HG02610 (cell line): Measurements from ENCODE around the gene LYPD1.

Source experiments
- ATAC-seq: cut with Tn5 transposase; IDR thresholded peaks from one replicate; pipeline ENCODE4 v1.9.1; 2021; ENCODE audit warnings: mild to moderate bottlenecking, moderate library complexity; ENCODE audit not compliant: unreplicated experiment

The LYPD1 gene

DNA sequence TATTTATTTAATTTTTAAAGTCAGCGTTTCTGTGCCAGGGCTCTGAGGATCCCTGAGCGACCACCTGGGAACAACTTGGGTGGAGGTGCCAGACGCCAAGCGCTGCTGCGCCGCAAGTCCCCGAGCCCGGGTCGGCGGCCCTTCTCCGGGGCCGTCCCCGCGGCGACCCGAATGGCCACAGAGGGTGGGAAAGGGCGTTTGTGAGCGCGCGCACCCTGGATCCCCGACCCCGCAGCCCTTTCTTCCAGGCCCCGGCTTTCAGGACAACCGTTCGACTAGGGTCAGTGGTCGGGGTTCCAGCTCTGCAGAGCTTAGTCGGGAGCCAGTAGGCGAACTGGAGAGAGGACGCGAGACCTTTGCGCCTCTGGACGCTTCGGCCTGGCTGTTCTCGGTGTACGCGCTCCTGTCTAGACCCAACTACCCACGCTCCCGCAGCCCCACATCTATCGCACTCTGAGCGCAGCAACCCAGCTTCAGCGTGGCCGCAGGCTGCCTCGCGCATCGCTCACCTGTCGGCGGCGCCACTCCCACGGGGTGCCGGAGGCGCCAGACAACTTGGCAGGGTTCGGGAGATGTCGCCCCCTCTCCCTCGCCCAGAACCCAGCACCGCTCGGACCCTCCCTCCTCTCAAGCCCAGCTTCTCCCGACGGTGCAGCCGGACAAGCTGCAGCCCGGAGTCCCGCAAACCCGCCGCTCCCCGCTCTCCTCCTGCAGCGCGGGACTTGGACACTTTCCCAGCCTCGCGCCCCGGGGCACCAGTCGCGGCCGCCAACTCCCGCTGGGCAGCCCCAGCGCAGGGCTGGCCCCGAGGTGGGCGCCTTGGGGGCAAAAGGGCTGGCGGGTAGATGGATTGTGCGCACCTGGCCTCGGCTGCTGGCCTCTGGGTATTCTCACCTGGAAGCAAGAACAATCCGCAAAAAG, 758 bp downstream of the LYPD1 start:
- ATAC-seq: no peak

DNA sequence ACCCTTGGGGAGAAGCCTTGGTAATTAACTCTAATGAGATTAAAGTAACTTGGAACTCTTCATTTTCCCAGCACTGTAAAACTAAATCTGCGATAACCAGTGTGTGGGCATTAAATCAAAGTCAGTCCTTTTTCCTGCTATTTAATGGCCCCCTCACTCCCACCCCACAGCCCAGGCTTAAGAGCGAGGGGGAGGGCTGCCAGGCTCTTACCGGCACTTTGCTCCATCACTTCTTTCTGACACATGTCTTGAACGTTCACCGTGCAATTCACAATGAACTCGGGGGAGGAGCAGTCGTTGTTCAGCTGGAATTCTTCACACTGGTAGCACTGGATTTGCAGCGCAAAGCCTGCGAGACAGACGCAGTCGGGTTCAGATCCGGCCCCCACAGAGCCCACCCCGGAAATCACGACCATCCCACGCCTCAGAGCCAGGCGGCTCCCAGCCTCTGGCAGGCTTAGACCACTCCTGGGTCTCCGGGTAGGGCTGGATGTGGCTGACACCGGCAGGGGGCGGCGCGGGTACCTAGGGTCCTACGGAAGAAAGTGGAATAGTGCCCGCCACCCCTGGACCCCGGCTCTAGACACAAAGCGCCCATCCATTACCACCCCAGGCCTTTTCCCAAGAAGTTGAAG, 1.7 kb downstream of the LYPD1 start:
- no peak for ATAC-seq

DNA sequence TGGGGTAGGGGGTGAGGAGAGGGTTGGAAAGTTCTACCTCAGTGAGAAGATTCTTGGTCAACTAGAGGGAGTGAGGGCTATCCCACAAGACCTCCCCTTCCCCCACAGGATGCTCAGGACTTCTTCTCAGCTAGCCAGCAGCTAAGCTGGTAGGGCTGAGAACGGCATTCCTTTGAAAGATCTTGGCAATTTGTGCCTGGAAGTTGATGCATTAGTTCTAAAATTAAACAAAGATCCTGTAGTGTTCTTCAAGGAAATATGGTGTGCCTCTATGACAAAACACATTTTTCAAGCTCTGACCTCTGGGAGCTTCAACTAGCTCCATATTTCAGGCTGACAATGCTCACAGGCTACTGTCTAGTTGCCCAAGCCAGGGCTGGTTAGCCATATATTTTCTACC, 2.3 kb downstream of the LYPD1 start:
- no peak for ATAC-seq

DNA sequence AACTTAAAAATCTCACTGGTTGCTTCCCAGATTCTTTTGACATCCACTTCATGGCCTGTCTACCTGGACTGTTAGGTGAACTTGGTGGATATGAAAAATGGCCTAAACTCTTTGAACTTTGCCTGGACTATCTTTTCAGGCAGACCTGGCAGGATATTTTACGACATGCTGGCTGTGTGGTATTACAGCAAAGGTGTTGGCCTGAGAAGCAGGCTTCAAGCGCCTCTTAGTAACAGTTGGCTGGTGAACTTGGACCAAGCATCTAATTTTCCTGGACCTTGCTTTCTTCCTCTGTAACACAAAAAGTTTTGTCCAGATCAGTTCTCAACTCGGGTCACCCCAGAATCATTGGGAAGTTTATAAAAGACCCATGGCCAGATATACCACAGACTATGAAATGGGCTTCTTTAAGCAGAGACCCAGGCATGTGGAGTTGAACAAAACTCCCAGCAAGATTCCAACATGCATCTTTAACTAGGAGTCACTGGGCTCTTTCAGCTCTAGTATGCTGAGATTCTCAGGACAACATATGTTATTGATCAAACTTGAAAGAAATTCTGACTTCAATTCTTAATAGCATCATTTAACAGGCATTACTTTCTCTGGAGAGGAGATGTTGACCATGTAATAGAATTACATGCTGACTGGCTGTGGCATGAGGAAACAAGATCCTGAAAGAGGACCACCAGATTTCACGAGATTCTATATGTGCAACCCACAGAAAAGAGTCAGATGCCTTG, 4.4 kb downstream of the LYPD1 start:
- ATAC-seq: no peak

DNA sequence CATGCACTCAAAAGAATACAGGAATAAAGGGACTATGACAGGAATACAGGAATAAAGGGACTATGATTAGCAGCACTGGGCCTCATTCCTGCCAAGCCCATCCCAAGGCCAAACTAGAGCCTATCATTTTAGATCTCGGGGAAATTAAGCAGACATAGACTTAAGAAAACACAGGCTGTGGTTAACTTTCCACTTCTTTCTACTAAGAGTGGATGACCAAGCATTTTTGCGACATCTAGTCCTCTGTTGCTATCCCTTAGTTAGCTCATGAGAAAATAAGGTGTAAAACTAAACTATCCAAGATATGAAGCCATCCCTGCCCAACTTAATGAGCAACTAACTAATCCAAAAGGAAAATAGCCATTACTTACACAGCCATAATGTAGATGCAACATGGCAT, 5.9 kb downstream of the LYPD1 start:
- ATAC-seq: no peak

DNA sequence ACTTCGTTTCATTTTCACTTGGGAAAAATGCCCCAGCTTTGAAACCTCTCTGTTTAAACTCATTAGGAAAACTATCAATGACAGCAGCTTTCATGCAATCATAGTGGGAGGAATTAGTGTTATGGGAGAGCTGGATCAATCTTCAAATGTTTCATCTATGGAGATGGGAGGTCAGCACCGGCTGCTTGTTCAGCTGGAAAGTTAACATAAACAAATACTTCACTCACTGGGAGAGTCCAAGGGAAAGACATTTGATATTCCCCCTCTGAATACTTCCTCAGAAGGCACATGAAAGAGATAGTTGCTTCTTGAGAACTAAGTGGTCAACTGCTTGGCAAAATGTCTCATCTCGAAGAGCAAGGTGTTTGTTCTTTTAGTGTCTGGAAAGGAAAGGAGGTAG, 7.3 kb downstream of the LYPD1 start:
- no peak for ATAC-seq

DNA sequence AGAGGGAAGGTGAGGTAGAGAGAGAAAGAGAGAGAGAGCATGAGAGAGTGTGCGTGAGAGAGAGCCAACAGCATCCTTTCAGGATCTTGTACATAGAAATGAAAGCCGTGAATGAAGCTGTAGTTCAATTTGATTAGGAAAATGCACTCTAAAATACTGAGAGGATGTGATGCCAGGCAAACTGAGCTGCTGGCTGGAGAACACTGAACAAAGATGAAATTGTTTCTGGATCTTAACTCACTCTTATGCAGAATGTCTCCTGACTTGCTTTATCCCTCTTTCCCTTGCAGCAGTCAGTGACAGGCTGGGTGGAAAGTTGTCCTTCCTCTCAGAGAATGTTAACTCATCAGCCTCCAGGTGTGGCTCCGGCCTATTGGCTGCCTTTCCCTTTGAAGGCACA, 10.7 kb downstream of the LYPD1 start:
- no peak for ATAC-seq

DNA sequence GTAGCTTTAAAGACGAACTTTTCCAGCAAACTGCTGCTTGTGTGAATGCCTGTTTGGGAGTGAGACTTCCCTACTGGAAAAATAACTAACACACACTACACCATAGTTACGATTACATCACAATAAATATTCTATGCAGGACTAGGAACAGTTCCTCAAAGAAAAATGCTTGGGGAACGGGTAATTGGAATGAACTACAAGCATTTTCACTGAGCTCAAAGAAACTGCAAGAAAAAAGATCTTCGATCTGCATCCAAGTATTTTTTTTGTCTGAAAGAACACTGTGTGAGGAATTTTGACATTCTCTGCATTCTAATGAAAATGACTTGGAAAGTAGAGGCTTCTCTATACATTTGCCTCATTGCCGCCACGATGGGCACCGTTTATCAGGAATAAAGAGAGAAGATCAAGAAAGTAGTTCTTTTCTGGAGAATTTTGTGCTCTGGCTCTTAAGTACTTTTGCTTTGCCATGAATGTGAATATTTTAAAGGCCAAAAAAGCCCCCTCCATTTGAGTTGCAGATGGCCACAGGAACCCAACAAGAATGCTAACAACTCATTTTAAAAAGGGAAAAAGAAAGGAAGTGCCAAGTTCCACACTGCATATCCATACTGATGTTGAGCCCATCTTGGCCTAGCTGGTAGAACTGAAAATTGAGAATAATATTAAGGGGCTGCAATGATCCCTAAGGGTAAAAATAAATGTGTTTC, 13.6 kb downstream of the LYPD1 start:
- no peak for ATAC-seq

DNA sequence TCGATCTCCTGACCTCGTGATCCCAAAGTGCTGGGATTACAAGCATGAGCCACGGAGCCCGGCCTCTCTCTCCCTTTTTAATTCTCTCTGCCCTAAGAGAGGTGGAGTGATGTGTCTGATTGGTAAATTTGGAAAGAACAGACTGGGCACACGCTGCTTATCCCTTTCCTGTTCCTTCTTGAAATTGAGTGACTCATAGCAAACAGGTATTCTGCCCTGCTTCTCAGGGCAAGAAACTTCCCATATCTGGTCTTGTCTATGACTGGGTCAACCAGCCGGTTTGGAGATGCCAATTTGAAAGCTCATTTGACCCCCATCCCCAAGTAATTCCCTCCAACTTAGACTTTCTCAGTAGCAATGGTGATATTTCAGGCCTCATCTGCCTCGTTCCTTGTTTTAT, 15.0 kb downstream of the LYPD1 start:
- ATAC-seq: no peak

DNA sequence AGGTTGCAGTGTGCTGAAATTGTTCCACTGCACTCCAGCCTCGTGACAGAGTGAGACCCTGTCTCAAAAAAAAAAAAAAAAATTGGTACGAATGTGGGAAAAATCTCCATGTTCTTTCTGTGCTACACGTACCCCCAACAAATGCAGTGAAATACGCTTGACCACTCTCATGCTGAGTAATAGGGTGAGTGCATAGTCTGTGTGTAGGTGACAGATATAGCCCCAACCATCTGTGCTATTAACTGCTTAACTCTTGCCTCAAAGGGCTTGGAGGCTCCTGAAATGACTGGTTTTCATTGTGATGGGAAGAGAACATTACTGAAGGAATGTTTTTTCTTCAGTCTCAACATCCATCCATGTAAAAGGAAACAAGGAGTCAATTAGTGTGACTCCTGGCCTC, 15.7 kb downstream of the LYPD1 start:
- ATAC-seq: no peak

DNA sequence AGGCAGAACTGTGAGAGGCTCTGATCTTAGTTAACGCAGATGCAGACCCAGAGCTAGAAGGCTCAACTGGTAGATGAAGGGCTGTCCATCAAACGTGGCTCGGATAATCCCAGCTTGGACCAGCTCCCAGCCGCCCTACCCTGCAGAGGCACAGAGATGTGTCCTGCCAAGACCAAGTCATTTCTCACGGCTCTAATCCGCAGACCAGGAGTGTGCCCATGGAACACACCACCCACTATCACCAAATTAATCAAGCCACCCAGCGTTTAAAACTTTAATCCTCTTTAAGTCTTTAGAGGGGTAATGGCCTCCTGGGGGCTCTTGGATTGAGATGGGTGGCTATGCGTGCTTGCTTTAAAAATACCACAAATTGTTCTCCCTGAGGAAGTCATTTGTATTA, 17.5 kb downstream of the LYPD1 start:
- no peak for ATAC-seq

DNA sequence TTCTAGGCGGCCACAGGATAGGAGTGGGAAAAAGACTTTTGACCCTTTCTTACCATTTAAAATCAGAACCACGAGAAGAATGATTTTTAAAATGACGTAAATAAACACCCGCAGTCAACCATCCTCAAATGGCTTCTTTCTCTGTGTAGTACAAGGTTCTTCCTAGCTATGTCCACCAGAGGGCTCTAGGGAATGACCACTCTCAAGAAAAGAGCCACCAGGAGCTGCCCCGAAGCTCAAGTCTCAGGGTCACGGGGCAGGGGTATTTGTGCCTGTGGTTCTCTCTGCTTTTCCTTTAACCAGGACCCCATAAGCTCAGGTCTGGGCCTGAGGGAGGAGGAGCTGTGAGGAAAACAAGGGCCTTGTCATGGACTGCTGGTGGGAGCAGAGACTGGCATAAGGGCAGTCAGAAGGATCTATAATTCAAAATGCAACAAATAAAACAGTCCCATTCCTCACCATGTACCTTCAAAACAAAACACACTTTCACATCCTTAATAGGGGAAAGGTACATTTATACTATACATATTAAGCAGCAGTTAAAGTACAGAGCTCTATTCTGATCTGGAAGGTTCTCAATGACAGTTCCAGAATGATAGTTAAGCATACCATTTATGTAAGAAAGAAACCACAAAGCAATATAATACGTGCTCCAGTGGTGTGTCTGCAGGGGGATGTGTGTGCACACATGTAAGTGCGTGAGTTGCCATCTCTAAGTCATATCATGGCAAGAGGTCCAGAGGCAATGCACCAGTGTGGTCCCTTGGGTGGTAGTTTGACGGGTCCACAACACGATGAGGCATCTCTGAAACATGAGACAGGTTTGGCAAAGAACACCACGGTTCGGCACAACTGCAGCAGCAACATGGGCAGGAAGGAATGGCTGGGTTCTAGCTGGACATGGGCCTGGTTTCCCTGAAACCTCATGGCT, 18.6 kb downstream of the LYPD1 start:
- no peak for ATAC-seq

DNA sequence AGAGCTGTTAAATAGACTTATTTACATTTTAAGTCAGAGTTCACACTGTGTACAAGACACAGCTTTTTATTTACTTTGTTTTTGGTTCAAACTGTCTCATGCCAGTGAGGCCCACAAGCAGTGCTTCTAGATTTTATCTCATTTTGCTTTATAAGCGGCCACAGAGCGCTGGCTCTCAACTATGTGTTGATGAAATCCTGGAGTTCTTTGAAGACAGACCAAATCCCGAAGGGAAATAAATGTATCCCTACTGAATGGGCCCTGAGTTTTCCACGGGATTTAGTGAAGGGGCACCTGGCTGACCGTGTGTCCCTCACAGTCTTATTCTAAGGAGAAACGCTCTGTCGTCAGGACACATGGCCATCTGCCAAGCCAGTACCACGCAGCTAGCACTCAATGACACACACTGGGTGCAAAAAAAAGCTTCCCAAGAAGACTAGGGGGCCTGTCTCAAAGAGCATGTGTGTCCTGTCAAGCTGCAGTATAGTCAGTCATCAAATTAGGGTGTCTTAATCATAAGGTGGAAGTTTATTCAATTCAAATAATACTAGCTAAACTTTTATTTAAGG, 23.4 kb downstream of the LYPD1 start:
- no peak for ATAC-seq

DNA sequence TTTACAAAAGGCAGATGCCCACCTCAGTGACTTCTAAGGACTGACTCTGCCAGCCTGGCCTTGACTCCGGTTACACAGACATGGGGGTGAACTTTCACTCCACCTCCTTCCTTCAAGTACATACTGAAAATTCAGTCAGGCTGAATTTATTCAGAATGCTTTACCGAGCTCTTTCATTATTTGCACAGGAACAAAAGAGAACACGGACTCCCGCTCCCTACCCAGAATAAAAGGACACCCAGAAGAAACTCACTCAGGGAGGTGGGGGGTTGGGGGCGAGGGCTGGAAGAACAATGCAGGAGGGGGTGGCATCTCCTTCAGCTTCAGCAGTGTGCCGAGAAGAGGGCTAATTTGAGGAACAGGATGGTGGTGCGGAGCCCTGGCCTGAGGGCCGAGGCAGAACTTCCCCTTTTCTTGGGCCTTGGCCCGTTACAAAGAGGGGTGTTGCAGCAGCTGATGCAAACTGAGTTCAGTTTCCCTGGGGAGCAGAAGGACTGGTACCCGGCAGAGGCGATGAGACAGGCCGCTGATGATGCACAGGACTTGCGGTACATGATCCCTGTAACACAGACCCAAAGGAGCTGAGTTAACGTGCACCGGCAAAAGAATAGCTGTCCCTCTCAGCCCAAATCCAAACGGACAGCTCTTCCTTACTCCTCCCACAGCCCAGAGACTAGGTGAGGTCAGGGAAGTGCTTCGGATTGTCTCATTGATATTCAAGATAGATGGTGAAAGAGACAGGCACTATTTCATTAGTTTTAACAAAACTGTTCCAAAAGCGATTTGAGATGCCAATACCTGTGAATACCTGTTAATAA, 24.1 kb downstream of the LYPD1 start:
- ATAC-seq: no peak

DNA sequence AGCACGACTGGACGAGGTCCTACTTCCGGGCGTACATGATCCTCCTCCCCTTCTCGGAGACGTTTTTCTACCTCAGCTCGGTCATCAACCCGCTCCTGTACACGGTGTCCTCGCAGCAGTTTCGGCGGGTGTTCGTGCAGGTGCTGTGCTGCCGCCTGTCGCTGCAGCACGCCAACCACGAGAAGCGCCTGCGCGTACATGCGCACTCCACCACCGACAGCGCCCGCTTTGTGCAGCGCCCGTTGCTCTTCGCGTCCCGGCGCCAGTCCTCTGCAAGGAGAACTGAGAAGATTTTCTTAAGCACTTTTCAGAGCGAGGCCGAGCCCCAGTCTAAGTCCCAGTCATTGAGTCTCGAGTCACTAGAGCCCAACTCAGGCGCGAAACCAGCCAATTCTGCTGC, 24.8 kb downstream of the LYPD1 start:
- ATAC-seq: no peak

DNA sequence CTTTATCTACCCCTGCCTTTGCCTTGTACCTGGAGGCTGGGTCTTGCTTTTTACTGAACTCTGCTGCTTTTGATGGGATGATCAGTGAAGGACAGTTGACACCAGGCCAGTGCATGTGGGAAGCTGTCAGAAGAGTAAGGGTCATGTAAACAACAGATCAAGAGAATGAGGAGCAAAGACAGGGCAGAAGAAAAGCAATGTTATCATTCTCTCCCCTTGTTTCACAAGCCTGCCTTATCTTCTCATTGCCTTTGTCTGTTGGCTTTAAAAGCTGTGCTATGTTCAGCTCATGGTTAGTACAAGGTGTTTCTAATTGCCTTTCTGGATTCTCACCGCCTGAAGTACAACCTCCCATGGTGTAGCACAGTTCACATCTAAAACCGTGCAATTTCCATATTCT, 27.6 kb downstream of the LYPD1 start:
- ATAC-seq: no peak

DNA sequence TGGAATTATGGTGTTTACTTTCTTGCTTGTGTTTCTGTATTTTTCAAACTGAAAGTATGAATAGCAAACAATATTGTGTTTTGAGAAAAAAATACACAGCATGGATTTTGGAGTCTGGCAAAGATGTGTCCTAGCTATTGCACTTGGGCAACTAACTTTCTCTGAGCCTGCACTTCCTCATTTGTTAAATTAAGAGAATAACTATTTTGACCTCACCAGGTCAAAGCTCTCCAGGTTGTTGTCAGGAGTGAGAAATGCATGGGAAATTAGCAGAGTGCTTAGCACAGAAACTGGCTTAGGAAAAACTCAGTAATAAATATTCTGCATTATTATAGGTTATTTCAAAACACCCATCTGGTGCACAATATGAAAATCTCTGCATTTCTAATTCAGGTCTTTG, 28.2 kb downstream of the LYPD1 start:
- no peak for ATAC-seq

DNA sequence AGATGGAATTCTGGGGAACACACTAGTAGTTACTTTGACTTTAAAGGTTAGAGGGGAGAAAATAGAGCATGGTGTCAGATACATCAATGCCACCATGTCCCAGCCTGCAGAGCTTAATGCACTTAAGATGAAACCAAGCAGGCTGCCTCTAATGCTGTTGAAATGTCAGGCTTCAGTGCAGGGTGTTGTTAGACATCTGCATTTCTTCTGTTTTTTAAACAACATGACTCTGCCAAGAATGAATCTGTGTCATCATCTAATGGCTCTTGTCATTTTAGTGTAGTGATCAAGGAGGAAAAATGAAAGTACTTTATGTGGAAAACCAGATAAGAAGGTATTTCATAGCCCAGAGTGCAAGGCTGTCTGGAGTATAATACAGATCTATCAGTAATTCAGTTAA, 29.9 kb downstream of the LYPD1 start:
- ATAC-seq: no peak
